Activated T-helper 9 cell treated with anti-CD3 and anti-CD28 coated beads, Interleukin-2, amount 50 U/mL, for 16 hours (primary cell): Measurements from ENCODE around the gene OTOF.

Experiments used
- DNase-seq: peaks from one replicate; pipeline ENCODE4 v3.0.0-alpha.2; 2020; ENCODE audit warnings: low read depth

The OTOF gene

DNA sequence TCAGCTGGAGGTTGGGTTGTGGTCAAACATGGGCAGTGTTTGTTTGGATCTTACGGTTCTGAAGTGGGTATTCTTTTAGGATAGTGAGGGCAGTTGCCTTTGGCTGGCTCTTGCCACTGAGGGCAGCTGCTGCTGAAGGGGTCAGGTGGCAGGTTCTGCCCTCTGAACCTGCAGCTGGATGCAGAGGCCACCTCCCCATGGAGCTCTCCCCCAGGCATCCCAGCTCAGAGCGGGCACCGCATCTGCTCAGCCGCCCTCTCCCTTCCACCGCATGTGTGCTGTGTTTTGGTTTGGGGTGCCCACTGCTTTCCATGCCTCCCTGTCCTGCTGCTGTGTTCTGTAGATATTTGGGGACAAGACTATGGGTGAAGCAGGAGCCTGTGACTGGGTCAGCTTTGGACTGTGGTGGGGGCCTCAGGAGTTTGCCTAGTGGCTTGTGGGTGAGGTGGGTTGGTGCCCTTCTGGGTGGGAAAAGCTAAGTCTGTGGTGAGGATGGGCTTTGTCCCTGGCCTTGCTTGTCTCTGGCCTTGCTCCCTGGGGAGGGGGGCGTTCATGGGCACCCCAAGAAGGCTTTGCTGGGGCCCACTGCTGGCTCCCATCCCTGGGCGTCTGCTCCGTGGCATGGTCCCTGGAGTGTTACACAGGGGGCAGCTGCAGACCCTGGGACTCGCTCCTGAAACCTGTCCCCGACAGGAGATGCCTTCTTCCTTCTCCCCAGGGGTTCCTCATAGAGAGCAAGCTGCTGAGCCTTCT, 28.5 kb downstream of the OTOF start:
- DNase-seq = no peak

DNA sequence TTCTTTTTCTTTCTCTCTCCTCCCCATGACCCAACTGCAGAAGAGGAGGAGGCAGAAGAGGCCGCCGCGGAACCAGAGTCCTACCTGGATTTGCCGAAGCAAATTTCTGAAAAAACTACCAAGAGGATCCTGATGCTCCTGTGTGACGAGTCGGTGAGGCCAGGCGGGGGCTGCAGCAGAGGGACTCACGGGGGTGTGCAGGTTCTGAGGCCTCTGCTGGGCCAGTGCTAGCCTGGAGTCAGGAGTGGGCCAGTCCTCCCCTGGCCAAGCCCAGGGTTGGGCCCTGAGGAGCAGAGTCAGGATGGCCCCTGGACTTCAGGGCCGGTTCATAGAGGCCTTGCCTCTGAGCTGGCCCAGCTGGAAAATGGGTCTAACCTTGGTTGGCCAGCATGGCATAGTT, 29.3 kb downstream of the OTOF start:
- no peak for DNase-seq

DNA sequence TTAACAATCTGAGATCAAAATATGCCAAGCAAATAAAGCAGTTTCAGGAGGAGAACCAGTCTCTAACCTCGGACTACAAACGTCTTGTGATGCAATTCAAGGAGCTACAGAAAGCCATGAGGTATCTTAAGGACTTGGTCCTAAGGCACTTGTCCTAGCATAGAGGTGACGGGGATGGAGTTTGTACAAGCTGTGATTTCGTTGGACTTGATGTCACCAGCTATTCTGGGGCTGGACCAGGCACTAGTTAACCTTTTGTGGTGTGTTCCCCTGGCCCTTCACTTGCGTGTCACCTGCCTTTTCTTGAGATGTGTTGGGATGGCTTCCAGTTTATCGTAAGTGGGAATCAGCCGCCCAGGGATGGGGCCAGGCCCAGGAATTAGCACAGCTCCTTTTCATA, 33.7 kb downstream of the OTOF start:
- no peak for DNase-seq

DNA sequence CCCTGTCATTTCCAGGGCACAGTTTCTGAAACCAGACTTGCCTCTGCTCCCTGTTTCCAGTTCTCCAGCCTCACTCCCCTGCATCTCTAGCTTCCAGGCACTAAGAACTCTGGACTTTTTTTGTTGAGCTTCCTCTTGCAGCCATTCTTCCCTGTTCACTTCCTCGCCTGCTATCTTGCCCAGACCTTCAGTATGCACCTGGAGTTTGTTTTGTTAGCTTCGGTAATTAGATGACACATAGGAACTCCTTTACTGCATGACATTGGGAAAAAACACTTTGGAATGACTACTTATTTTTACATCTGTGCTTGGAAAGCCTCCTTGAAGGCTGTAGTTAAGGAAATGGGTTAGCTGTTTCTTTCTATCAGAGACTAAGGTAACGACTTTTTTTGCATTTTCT, 35.2 kb downstream of the OTOF start:
- DNase-seq = no peak

DNA sequence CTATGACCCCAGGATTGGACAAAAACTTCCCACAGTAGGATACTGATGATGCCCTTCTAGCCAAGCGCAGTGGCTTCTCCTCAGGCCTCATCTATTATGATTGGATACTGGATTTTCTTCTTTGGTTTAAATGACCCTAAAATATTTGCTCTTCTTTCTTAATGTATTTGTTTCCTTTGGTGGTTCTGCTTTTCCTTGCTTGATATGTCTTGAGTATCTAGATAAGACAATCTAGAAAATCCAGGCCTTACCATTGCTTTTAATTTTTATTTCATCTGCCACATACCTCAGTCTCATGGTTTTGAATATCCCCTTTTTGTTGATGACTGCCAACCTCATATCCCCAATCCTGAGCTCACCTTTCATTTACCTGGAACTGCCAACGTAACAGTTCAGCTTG, 35.6 kb downstream of the OTOF start:
- DNase-seq = no peak

DNA sequence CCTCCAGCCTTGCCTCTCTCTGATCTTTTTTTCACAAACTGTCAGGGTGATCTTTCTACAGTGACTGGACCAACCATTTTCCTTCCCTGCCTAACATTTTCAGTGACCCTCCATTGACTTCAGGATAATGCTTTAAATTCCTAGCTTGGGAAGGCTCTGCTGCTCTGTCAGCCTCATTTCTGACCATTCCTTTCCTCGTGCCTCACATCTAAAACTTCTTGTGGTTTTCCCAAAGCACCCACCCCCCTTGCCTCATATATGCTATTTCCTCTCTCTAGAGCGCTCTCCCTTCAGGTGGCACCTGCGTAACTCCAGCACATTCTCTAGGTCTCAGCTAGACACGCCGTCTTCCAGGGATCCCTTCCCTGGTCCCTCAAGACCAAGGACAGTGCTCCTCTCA, 39.0 kb downstream of the OTOF start:
- no peak for DNase-seq

DNA sequence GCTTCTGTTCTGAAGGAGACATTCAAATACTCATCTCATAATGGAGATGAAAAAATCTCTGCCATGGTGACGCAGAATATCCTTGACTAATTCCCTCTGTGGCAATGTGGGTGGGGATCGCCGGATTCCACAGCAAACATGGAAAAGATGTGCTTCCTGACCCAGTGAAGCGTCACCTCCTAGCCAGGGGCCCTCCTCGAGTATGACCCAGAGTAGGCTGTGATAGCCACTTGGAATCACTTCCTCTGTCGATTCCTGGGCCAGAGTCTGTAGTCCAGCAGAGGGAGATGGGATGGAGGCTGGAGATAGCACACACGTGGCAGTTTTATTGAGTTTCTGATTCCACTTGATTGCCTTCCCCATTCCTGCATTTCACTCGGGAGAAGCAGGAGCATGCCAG, 39.4 kb downstream of the OTOF start:
- DNase-seq = no peak

DNA sequence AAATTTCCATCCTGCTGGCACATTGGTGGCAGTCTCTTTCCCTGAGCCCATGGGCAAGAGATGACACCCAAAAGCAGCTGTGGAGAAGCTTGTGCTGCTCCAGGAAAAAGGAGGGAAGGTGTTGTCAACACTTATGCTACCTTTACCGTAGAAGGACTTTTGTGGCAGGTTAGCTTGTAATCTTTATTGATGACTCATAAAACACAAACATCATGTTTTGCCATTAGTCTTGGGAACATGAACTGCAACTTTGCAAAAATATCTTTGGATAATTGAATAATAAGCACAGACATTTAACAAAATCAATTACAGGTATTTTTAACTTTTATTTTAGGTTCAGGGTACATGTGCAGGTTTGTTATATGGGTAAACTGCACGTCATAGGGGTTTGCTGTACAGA, 42.8 kb downstream of the OTOF start:
- no peak for DNase-seq

DNA sequence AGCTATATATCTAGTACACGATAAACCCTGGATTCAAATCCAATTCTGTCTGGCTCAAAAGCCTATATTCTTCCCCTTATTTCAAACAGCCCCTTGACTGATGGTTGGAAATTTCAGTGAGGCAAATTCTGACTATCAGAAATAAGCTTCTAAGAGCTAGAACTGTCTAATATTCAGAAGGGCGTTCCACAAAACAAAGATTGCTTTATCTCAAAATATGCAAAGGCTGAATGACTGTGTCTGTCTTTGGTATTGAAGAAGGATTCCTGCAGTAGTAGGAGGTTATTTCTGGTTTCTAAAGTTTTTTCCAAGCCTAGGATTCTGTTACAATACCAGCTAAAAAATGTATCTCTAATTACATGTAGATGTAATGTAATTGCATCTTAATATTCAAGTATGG, 45.1 kb downstream of the OTOF start:
- DNase-seq = no peak

DNA sequence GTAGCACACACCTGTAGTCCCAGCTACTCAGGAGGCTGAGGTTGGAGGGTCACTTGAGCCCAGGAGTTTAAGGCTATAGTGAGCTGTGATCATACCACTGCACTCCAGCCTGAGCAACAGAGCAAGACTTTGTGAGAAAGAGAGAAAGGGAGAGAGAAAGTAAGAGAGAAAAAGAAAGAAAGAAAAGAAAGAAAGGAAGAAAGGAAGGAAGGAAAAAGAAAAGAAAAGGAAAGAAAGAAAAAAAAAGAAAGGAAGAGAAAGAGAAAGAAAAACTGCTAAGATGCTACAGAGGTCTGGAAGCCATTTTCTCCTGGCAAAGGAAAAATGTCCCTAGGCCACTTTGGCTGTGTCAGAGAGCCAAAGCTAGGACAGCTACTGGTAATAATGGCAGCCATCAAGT, 45.6 kb downstream of the OTOF start:
- DNase-seq = no peak

DNA sequence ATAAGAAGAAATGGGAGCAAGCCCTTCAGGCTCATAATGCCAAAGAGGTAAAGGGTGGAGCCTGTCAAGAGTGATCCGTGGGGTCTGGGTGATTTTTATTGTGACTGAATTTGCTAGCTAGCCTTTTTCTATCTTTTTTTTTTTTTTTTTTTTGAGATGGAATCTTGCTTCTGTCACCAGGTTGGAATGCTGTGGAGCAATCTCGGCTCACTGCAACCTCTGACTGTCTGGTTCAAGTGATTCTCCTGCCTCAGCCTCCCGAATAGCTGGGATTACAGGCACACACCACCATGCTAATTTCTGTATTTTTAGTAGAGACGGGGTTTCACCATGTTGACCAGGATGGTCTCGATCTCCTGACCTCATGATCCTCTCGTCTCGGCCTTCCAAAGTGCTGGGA, 47.1 kb downstream of the OTOF start:
- DNase-seq = no peak

DNA sequence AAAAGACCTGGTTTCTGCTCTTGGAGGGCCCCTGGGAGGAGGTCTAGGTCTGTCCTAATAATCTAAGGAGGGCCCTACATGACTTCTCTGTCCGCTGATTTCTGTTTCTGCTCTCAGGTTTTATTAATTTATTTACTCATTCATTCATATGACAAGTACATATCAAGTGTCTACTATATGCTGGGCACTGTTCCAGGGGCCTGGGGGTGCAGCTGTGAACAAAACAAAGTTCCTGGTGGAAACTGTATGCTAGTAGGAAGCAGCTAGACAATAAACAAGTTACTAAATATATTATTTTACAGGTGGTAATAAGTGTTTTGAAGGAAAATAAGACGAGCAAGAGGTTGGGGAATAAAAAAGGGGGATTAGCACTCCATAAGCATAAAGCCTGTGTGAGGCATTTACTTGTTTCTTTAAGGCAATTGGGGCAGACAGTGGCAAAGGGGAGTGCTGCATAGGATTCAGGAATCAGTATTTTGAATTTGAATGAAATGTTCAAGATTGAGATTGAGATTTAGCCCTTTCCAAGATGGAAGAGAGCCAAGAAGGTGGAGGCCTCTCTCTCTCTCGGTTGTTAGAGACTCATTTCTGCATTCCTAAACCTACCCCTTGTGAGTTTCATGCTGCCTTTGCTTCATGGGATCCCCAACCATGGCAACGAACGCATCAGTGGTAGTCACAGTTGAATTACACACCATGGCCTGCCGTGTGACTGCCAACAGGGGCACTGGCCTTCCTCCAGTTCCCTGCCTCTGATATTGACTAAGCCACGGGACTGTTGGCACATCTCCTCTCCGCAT, 47.9 kb downstream of the OTOF start:
- no peak for DNase-seq

DNA sequence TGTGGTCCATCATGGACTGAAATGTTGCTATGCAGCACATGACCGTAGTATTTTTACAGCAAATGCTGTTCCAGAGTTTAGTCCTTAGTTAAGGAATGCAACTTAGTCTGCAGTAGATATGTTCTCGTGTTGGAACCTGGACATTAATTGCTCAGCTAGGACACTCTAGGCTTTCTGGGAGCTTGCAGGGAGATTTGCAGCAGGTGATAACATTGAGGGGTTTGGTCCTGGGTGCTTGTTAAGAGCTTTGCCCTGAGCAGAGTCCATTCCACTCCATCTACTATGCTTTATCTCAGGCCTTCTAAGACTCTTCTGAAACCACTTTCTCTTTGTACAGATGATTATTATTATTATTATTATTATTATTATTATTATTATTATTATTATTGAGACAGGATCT, 49.1 kb downstream of the OTOF start:
- no peak for DNase-seq

DNA sequence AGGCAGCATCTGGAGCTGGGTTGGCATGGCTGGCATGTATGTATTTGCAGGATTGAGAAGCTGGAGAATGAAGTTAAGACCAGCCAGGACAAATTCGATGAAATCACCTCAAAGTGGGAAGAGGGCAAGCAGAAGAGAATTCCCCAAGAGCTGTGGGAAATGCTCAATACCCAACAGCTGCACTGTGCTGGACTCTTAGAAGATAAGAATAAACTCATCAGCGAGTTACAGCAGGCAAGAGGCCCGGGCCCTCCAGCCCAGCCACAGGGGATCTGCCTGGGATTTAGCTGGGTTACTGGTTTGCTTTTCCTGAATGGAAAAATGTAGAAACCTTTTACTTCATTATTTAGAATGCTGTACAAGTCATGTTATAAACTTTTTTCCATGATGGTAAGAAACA, 53.7 kb downstream of the OTOF start:
- DNase-seq = no peak

DNA sequence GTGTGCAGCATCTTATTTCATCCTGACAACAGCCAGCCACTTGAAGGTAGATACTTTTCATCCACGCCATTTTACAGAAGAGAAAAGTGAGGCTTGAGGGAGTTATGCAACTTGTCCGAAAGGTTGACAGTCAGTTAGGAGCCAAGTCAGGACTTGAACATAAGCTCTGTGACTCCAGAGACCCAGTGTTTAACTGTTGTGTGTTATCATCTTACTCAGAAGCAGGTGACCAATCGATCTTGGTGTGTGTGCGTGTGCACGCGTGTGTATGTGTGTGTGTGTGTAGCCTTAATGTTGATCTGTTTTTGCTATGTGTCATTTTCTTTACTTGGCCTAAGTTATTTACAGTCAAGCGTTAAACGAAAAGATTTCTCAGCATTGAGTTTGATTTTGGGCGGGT, 54.2 kb downstream of the OTOF start:
- DNase-seq = no peak

DNA sequence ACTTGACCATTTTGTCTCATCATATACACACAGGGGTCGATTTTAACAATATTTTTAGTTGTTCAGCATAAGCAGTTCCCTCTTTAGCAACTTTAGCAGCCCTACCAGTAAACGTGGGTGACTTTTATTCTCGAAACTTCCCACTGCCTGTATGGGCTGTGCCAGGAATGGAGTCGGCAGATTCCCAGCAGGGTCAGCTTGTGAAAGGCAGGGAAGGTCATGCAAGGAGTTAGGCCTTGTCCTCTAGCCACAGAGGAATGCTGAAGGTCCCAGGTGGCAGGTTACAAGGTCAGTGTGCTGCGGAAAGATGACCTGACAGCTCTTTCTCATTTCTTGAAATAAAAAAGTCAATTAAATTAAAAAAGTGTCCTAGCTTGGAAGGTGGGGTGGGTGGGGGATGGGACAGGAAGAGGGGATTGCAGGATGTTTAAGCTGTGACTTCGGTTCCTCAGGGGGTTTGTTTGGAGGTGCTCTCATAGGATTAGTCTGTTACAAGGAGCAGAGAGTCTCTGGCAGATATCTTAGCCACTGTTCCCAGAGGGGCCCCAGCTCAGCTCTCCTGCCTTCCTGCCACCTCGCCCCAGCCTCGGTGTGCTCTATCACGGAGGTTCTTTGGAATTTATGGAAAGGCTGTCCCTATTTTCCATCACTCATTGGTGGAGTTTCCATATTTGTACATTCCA, 54.8 kb downstream of the OTOF start:
- DNase-seq = no peak

DNA sequence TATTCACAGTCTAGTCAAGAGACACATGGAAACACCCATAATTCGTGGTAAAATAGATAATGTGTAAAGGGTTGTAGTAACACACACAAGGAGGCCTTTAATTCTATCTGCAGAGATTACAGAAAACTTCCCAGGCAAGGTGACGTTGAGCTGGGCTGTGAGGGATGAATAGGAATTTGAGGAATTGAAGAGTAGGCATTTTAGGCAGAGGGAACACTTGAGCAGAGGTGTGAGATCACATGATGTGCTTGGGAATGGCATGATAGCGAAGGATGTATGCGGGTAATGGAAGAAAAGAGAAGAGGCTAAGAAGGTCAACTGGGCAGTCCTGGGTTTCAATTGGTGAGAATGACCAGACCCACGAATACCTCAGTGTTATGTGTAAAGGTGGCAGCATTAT, 56.0 kb downstream of the OTOF start:
- DNase-seq = no peak

DNA sequence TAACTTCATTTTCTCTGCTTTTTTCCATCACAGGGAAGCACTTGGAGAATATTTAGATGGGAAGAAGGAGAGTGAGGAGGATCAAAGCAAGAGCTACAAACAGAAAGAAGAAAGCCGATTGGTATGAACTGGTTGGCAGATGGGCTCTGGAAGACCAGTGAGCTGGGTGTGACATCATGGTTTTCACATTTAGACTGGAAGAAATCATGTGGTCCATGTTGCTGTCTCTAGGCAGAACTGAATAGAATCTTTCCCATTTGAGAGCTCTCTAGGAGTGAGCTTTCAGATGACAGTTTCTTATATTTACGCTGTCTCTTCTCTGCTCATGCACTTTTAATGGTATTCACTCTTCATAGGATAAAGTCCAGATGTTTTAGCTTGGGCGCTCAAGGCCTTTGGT, 63.6 kb downstream of the OTOF start:
- DNase-seq = no peak

DNA sequence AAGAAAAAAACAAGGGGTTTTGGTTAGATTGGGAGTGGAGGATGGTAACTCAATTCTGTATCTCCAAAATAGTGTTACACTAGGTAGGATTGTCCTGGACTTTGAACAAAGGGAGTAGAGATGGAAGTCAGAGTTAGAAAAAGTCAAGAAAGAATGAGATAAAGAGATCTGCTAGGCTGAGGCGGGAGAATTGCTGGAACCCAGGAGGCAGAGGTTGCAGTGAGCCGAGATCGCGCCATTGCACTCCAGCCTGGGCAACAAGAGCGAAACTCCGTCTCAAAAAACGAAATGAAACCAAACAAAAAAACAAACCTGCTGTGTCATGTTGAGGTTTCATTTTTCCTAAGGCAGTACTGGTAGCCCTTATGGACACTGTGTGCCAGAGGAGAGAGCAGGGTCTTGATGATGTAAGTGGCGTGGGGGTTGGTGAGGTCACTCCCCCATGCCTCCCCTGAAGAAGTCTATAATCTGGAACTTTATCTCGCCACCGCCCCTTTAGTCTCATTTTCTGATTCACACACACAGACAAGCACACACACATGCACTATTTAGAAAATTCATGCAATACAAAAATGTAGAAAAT, 65.7 kb downstream of the OTOF start:
- no peak for DNase-seq

DNA sequence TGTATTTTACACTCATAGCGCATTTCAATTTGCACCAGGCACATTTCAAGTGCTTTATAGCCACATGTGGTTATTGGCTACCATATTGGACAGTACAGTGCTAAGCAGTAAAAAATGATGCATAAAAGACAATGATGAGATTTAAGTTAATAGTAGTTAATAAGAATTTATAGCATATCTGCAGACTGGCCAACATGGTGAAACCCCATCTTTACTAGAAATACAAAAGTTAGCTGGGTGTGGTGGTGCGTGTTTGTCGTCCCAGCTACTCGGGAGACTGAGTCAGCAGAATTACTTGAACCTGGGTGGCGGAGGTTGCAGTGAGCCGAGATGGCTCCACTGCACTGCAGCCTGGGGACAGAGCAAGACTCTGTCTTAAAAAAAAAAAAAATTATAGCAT, 66.5 kb downstream of the OTOF start:
- DNase-seq = no peak

DNA sequence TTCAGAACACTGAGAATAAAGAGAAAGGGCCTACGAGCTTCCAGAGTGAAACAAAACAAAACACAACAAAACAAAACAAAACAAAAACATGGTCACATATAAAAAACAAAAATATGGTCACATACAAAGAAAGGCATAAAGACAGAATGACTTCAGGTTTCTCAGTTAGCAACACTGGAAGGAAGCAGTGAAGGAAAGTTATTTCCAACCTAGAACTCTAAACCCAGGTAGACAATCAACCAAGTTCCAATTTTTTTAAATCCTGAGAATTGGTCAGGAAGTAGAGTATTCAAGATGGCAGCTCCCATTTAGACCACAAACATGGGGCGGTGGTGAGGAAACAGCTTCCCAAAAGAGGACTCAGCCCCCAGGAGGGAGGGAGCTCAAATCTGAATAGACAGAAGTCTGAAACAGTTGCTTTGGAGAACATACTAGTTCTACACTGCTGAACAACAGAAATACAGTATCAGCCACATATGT, 67.1 kb downstream of the OTOF start:
- no peak for DNase-seq

DNA sequence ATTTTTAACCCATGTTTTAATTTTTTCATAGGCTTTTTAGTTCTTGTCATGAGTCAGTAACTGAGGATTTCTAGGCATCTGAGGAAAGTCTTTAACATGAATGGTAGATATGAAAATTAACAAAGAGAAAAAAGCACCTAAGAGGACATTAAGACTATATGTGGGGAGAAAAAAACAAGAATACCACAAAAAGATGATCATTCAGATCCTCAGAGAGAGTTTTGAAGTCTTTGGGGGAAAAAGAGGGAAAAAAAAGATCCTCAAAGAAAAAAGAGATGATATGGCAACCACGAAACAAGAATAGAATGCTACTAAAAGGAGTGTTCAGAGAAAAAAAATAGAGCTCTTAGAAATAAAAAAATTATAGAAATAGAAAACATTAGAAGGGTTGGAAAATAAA, 68.1 kb downstream of the OTOF start:
- DNase-seq = no peak

DNA sequence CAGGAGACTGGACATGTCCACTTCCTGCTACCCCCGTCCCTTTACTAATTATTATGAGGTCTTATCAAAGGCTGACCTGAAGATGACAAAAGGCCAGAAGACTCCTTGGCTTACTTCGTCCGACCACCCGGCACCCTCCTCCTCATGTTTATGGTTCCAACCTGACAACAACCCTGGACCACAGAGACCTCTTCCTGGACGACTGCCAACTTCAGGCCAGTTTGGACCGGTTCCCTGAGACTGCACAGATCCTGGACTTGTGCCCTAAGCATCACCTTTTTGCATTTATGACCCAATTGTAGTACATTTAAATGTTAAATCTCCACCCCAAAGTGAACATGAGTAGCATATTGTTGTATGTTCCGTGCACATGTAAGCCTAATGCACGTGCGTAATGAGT, 70.4 kb downstream of the OTOF start:
- no peak for DNase-seq
